Measurements from ENCODE around the gene SPAG9.
A peak's percentile ranks its signal among the peaks of the same experiment; 100 is the strongest.

SPAG9 gene

DNA sequence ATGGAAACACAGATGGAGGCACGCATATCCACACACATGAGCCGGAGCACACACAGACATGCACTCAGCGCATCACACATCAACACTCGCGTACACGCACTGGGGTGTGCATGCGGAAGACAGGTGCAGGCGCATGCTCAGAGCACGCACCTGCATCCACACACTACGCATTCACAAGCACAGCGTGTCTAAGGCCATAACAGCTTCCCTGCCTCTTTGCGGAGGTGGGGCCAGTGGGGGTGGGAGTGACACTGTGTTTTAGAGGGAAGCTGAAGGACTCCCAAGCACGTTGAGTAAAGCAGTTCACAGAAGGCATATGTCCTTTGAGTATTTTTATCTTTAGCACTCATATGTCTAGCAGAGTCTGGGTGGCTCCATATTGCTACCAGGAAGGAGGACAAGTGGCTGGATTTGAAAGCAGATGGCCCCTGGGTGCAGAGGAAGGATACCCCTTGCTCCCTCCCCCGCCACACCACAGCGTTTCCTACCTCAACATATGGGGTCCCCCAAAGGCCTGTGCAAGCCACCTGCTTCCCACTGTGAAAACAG is 185.9 kb downstream of the SPAG9 start:
- TF ChIP-seq, protein P1, sequence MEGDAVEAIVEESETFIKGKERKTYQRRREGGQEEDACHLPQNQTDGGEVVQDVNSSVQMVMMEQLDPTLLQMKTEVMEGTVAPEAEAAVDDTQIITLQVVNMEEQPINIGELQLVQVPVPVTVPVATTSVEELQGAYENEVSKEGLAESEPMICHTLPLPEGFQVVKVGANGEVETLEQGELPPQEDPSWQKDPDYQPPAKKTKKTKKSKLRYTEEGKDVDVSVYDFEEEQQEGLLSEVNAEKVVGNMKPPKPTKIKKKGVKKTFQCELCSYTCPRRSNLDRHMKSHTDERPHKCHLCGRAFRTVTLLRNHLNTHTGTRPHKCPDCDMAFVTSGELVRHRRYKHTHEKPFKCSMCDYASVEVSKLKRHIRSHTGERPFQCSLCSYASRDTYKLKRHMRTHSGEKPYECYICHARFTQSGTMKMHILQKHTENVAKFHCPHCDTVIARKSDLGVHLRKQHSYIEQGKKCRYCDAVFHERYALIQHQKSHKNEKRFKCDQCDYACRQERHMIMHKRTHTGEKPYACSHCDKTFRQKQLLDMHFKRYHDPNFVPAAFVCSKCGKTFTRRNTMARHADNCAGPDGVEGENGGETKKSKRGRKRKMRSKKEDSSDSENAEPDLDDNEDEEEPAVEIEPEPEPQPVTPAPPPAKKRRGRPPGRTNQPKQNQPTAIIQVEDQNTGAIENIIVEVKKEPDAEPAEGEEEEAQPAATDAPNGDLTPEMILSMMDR (IDR thresholded peaks at IDR 0.05; ENCODE audit: unreplicated experiment in 3 of 3), result no peak
- Mint-ChIP-seq H3K36me3 (ENCODE audit: low read depth) (no peaks in the 10 kb centered on the region), H3K4me3 (peak overlapping the region in 1 of 3 experiments; percentile 17), H3K27me3 (ENCODE audit: low read depth) (peaks cover 16% of the 10 kb centered on the region), H3K4me1 (peaks cover 37% of the 10 kb centered on the region), H3K9me3 (no peaks in the 10 kb centered on the region), H3K27ac (no peak overlapping the region)

DNA sequence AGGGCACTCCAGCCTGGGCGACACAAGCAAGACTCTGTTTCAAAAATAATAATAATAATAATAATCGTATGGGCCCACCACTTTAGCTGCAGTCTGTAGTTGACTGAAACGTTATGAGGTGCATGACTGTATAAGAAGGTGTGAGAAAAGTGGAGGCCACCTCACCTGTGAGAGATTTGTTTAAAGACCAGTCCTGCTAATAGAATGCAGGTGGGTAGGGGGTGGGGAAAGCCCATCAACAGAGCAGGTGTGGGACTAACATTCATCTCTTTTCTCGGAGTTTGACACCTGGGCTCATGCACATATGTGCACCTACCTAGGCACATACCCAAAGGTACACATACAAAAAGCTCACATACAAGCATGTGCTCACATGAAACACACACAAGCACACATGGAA is 186.5 kb downstream of the SPAG9 start:
- Mint-ChIP-seq H3K9me3 (no peaks in the 10 kb centered on the region), H3K27ac (no peak overlapping the region), H3K27me3 (ENCODE audit: low read depth) (peaks cover 16% of the 10 kb centered on the region), H3K4me3 (peak overlapping the region in 1 of 3 experiments; percentile 35), H3K36me3 (ENCODE audit: low read depth) (no peaks in the 10 kb centered on the region), H3K4me1 (peaks cover 36% of the 10 kb centered on the region)
- TF ChIP-seq, protein P1 (IDR thresholded peaks at IDR 0.05; ENCODE audit: unreplicated experiment in 3 of 3), result no peak

DNA sequence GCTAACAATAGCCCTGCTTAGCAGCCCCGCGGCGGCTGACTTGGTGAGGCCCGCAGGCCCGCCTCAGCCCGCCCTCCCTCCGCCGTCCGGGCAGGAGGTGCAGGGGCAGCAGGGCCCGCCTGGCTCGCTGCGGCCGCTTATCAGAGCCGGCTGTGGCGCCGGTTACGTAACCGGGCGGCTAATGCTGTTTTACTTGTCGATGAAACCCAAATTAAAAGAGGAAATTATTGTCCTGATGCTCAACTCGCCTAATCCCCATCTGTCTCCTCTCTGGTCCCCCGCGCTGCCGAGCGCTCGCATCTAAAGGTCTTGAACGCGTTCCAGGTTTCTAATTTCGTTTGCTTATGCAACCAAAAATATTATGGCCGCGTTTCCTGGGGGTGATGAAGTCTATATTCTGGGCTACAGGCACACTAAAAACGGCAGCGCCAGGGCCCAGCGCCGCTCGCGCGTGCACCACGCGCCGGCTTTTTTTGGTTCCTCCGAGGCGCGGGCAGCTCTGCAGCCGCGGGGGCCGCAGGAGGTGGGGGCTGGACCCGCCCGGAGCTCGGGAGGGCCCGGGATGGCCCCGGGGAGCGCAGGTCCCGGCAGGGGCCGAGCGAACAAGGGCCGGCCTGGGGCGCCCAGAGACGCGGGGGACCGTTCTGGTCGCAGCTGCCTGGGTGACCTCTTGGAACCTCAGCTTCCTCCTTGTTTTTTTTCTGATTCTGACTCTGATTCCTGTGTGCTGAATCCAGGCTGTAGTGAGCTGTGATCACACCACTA is 189.3 kb downstream of the SPAG9 start:
- Mint-ChIP-seq H3K27ac (peak overlapping the region; percentile 79 to 93 (median 81)), H3K36me3 (ENCODE audit: low read depth) (no peaks in the 10 kb centered on the region), H3K9me3 (no peaks in the 10 kb centered on the region), H3K27me3 (ENCODE audit: low read depth) (peaks cover 7% of the 10 kb centered on the region), H3K4me3 (peak overlapping the region; percentile 75 to 84 (median 84)), H3K4me1 (peaks cover 39% of the 10 kb centered on the region)
- TF ChIP-seq, protein P1 (IDR thresholded peaks at IDR 0.05; ENCODE audit: unreplicated experiment in 3 of 3), result no peak

DNA sequence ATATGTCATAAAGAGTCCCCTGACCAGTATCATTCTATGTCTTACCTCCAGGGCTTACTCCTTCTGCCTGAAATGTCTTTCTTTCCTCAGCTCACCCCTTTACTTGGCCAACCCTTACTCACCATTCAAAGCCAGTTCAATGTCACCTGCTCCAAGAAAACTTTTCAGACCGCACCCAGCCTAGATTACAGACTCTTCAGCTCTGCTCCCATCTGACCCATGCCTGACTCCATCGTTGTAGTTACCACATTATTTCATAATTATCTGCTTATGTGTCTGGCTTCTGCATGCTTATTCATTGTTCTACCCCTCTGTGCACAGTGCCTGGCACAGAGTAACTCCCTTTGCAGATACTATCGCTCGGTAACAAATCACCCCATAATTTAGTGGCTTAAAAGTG is 192.0 kb downstream of the SPAG9 start:
- peaks cover 10% of the 10 kb centered on the region for H3K27me3 Mint-ChIP-seq (ENCODE audit: low read depth)
- no peak overlapping the region for H3K4me3 Mint-ChIP-seq
- TF ChIP-seq, protein P1 (IDR thresholded peaks at IDR 0.05; ENCODE audit: unreplicated experiment in 3 of 3), result no peak
- no peaks in the 10 kb centered on the region for H3K9me3 Mint-ChIP-seq
- H3K27ac Mint-ChIP-seq, result no peak overlapping the region
- H3K4me1 Mint-ChIP-seq, result peaks cover 53% of the 10 kb centered on the region
- no peaks in the 10 kb centered on the region for H3K36me3 Mint-ChIP-seq (ENCODE audit: low read depth)

DNA sequence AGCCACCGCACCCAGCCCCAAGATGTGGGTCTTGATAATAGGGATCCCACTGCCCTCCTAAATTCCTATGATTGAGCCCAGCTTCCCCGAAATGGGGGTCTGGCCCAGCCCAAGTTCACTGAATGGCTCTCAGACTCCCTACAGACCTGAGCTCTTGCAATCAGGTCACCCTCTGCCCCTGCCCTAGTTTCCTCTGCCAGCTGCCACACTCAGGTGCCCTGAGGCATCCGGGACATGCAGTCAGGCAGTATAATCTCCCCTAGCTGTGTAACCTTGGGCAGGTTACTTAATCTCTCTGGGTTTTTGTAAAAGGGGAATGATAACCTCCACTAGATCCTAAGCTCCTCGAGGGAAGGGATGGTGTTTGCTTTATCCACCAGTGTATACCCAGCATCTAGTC is 193.4 kb downstream of the SPAG9 start:
- Mint-ChIP-seq H3K4me1 (peaks cover 59% of the 10 kb centered on the region), H3K36me3 (ENCODE audit: low read depth) (no peaks in the 10 kb centered on the region)

More for the DNA sequence above, 193.4 kb downstream of the SPAG9 start:
- peaks cover 11% of the 10 kb centered on the region for H3K27me3 Mint-ChIP-seq (ENCODE audit: low read depth)
- no peak overlapping the region for H3K27ac Mint-ChIP-seq
- no peaks in the 10 kb centered on the region for H3K9me3 Mint-ChIP-seq
- no peak overlapping the region for H3K4me3 Mint-ChIP-seq
- TF ChIP-seq, protein P1 (IDR thresholded peaks at IDR 0.05; ENCODE audit: unreplicated experiment in 3 of 3), result no peak

Measured in nephron (organoid).